K562 (cell line): Measurements from ENCODE around the gene TMCC1. TPM values are rescaled to one million over a fixed set of nuclear protein-coding genes. Genes with fewer than 3 reads are reported as not detected.
A peak's percentile ranks its signal among the peaks of the same experiment; 100 is the strongest.

Experiments used
- BHLHE40 ChIP-seq: IDR thresholded peaks from 2 replicates; pipeline ENCODE4 v1.6.1; 2011; ENCODE audit warnings: low read length, improper control_type of control experiment
- BRD4 ChIP-seq: fragments of 200-600 bp; sonication (generic); IDR thresholded peaks from 2 replicates; pipeline ENCODE4 v1.6.1; 2017; ENCODE audit warnings: inconsistent platforms
- CBX8 ChIP-seq: fragments of 200-600 bp; sonication (generic); IDR thresholded peaks from 2 replicates; pipeline ENCODE4 v1.6.1; 2012; ENCODE audit warnings: borderline replicate concordance, mixed run types, low read depth, mild to moderate bottlenecking, moderate library complexity, mixed read lengths, low read length, control low read depth, inconsistent platforms; ENCODE audit not compliant: poor library complexity, severe bottlenecking; ENCODE audit errors: extremely low read depth
- ELF4 ChIP-seq: fragments of 450-650 bp; formaldehyde crosslinking; IDR thresholded peaks from 2 replicates; pipeline ENCODE4 v1.4.0; 2022; ENCODE audit warnings: missing genetic modification characterization
- ESRRB ChIP-seq: fragments of 250-450 bp; sonication (Bioruptor Pico); IDR thresholded peaks from 2 replicates; pipeline ENCODE4 v1.5.0; 2020; ENCODE audit warnings: mild to moderate bottlenecking, moderate library complexity, borderline replicate concordance
- FOXJ2 ChIP-seq: fragments of 200-800 bp; sonication (Bioruptor generic); IDR thresholded peaks from 2 replicates; pipeline ENCODE4 v1.6.1; 2016; ENCODE audit warnings: missing genetic modification characterization, missing compliant biosample characterization
- FOXJ3 ChIP-seq: sonication (generic); formaldehyde crosslinking; IDR thresholded peaks from 2 replicates; pipeline ENCODE4 v1.4.0; 2020; ENCODE audit warnings: mild to moderate bottlenecking, missing genetic modification reagents
- HDAC2 ChIP-seq: fragments of 450-650 bp; IDR thresholded peaks from 2 replicates; pipeline ENCODE4 v1.6.1; 2016; ENCODE audit warnings: mild to moderate bottlenecking
- HDAC8 ChIP-seq: fragments of 450-650 bp; IDR thresholded peaks from 2 replicates; pipeline ENCODE4 v1.6.1; 2016; ENCODE audit warnings: mild to moderate bottlenecking, missing genetic modification characterization, moderate library complexity, missing compliant biosample characterization
- JUN ChIP-seq, 2 experiments: sonication (generic) in 1 of 2; formaldehyde crosslinking in 1 of 2; IDR thresholded peaks; 2 replicates each; pipeline versions ENCODE4 v1.6.1 to v1.8.0; 2012 to 2022; ENCODE audit warnings: borderline replicate concordance in 2 of 2, mild to moderate bottlenecking in 2 of 2, improper control_type of control experiment in 1 of 2, low read depth in 1 of 2, low read length in 1 of 2, missing genetic modification reagents in 1 of 2
- PHF20 ChIP-seq: fragments of 450-650 bp; IDR thresholded peaks from 2 replicates; pipeline ENCODE4 v1.6.1; 2018; ENCODE audit not compliant: partially characterized antibody
- RCOR1 ChIP-seq, 2 experiments: IDR thresholded peaks; 2 replicates each; pipeline ENCODE4 v1.6.1; 2012; ENCODE audit warnings: low read depth in 2 of 2, low read length in 2 of 2, borderline replicate concordance in 1 of 2, improper control_type of control experiment in 1 of 2
- SIX5 ChIP-seq, 2 experiments: IDR thresholded peaks; 2 replicates each; pipeline ENCODE4 v1.6.1; 2011; ENCODE audit warnings: low read length in 2 of 2, borderline replicate concordance in 1 of 2, low read depth in 1 of 2, mild to moderate bottlenecking in 1 of 2, moderate library complexity in 1 of 2; ENCODE audit not compliant: insufficient read depth in 1 of 2
- STAT5A ChIP-seq: IDR thresholded peaks from 2 replicates; pipeline ENCODE4 v1.6.1; 2012; ENCODE audit warnings: low read length, inconsistent platforms, borderline replicate concordance
- TGIF2 ChIP-seq: sonication (generic); formaldehyde crosslinking; IDR thresholded peaks from 2 replicates; pipeline ENCODE4 v1.8.1; 2022; ENCODE audit warnings: mild to moderate bottlenecking, missing genetic modification reagents, moderate library complexity
- THRAP3 ChIP-seq: fragments of 450-650 bp; IDR thresholded peaks from 2 replicates; pipeline ENCODE4 v1.6.1; 2016; ENCODE audit warnings: mild to moderate bottlenecking, inconsistent platforms, borderline replicate concordance
- THRB ChIP-seq: fragments of 450-650 bp; formaldehyde crosslinking; conservative IDR thresholded peaks from 2 replicates; pipeline ENCODE4 v1.4.0; 2022; ENCODE audit warnings: mild to moderate bottlenecking, missing genetic modification characterization
- TRIM24 ChIP-seq, 2 experiments: fragments of 450-650 bp; IDR thresholded peaks; 2 replicates each; pipeline ENCODE4 v1.6.1; 2016
- TSC22D4 ChIP-seq: fragments of 450-650 bp; IDR thresholded peaks from 2 replicates; pipeline ENCODE4 v1.6.1; 2016; ENCODE audit warnings: missing genetic modification characterization, missing biosample characterization, control low read depth
- XRCC4 ChIP-seq: IDR thresholded peaks from one replicate; pipeline ENCODE4 v1.6.1; 2011; ENCODE audit not compliant: insufficient read depth, insufficient read length; ENCODE audit errors: extremely low read depth
- ZBTB9 ChIP-seq: fragments of 450-650 bp; formaldehyde crosslinking; IDR thresholded peaks from 2 replicates; pipeline ENCODE4 v1.4.0; 2020; ENCODE audit warnings: mild to moderate bottlenecking, moderate library complexity
- ZNF175 ChIP-seq: fragments of 200-800 bp; sonication (Bioruptor generic); IDR thresholded peaks from 2 replicates; pipeline ENCODE4 v1.6.1; 2016; ENCODE audit warnings: low read depth, mild to moderate bottlenecking, missing genetic modification characterization, missing compliant biosample characterization
- ZNF212 ChIP-seq: fragments of 450-650 bp; formaldehyde crosslinking; IDR thresholded peaks from 2 replicates; pipeline ENCODE4 v1.4.0; 2020; ENCODE audit warnings: mild to moderate bottlenecking
- ZNF398 ChIP-seq: fragments of 250-450 bp; sonication (Bioruptor Pico); IDR thresholded peaks from 2 replicates; pipeline ENCODE4 v1.8.0; 2021; ENCODE audit warnings: moderate library complexity, mild to moderate bottlenecking, inconsistent platforms
- ZNF511 ChIP-seq: sonication (generic); formaldehyde crosslinking; IDR thresholded peaks from 2 replicates; pipeline ENCODE4 v1.8.0; 2022; ENCODE audit warnings: mild to moderate bottlenecking, missing genetic modification reagents
- polyA plus RNA-seq, 8 experiments: library from polyadenylated mRNA; depleted of rRNA in 4 of 8; stranded (reverse) in 5 of 8; unstranded in 3 of 8; fragments of >200 nt; fragmentation: Nextera tagmentation in 2 of 8; fragmentation: Illumina TruSeq in 1 of 8; extraction: Ambion mirVana in 2 of 8; extraction: Trizol in 1 of 8; gene quantifications; 2 replicates each; pipeline versions ENCODE4 v1.2.1 to v1.2.3, GENCODE V29; 2011 to 2014; ENCODE audit warnings: inconsistent platforms in 1 of 8, missing spikeins in 1 of 8
- total RNA-seq, 7 experiments: library from RNA; depleted of rRNA in 6 of 7; stranded (reverse); fragments of >200 nt in 6 of 7; fragmentation: Illumina TruSeq in 2 of 7; extraction: Trizol in 2 of 7; gene quantifications; 2 replicates each; pipeline versions ENCODE4 v1.2.1 to v1.2.3, GENCODE V29; 2011 to 2021; ENCODE audit warnings: low replicate concordance in 1 of 7

TMCC1 gene
- total and polyA plus RNA-seq, 9 of the 15 experiments (the other 6 are each of a cell fraction or from before 2014, with no cell fraction given), result 0.89 to 8.7 (median 4.0) TPM

- TF ChIP-seq ZBTB9, result no peak
- TF ChIP-seq TGIF2 (CRISPR knock-in tag), result no peak
- TF ChIP-seq BRD4, result no peak
- TF ChIP-seq RCOR1 (IDR thresholded peaks at IDR 0.05; ENCODE audit: borderline replicate concordance in 1 of 2, low read depth in 2 of 2, low read length in 2 of 2), result peak in 1 of 2 experiments; percentile 86; a peak in 2 of 4 replicates
- no peak for TF ChIP-seq ZNF212 (CRISPR knock-in tag)
- no peak for TF ChIP-seq THRAP3
- no peak for TF ChIP-seq ZNF398 (CRISPR knock-in tag)
- TF ChIP-seq HDAC2, result peak; percentile 62; the same call in 1 of the 2 replicates
- TF ChIP-seq PHF20, result no peak
- no peak for TF ChIP-seq ZNF511 (CRISPR knock-in tag)
- no peak for TF ChIP-seq SIX5 (IDR thresholded peaks at IDR 0.05; ENCODE audit: borderline replicate concordance in 1 of 2, insufficient read depth in 1 of 2, low read depth in 1 of 2, low read length in 2 of 2)
- TF ChIP-seq STAT5A, result peak; percentile 75
- no peak for TF ChIP-seq FOXJ3 (CRISPR knock-in tag)
- TF ChIP-seq THRB, result no peak
- peak; percentile 79 to 89 for TF ChIP-seq TRIM24 (IDR thresholded peaks at IDR 0.05)
- no peak for TF ChIP-seq TSC22D4 (tag)
- no peak for TF ChIP-seq XRCC4
- no peak for TF ChIP-seq FOXJ2
- TF ChIP-seq HDAC8, result no peak
- no peak for TF ChIP-seq CBX8
- no peak for TF ChIP-seq ELF4 (CRISPR knock-in tag)
- no peak for TF ChIP-seq JUN (IDR thresholded peaks at IDR 0.05; ENCODE audit: borderline replicate concordance, low read depth, low read length)
- TF ChIP-seq JUN (CRISPR knock-in tag; IDR thresholded peaks at IDR 0.05; ENCODE audit: borderline replicate concordance), result no peak
- 0 out of 2 replicates have a peak, but pooled peaks have one; percentile 39 for TF ChIP-seq BHLHE40
- TF ChIP-seq ESRRB, result no peak
- no peak for TF ChIP-seq ZNF175 (CRISPR knock-in tag)
Measured at GRCh38 chr3:129793942-129794310, 99.6 kb downstream of the TMCC1 start (continued).
